Right lobe of liver (tissue), 6 donors: ENCODE results near the gene MTUS2. TPM values are rescaled to one million over a fixed set of nuclear protein-coding genes. Genes with fewer than 3 reads are reported as not detected.

Source experiments
- ATAC-seq, 4 donors: fragments of 200-7000 bp; cut with Tn5 transposase; one replicate each; pipeline ENCODE4 v1.9.1; 2020; ENCODE audit warnings: mild to moderate bottlenecking in 4 of 4, moderate library complexity in 4 of 4
- DNase-seq, 3 donors: peaks; one replicate each; pipeline ENCODE4 v3.0.0-alpha.2; 2020
- H3K27ac ChIP-seq, 3 donors: fragments of 200-600 bp; one replicate each; pipeline ENCODE4 v1.8.0; 2022
- H3K27me3 ChIP-seq, 2 donors: fragments of 200-600 bp; one replicate each; pipeline ENCODE4 v1.8.0; 2022
- H3K36me3 ChIP-seq, 4 donors: fragments of 200-600 bp; sonication (generic) in 1 of 4; one replicate each; pipeline versions ENCODE4 v1.5.1 to v1.8.0; 2017 to 2022; ENCODE audit warnings: control low read depth in 1 of 4
- H3K4me1 ChIP-seq, 4 donors: fragments of 200-600 bp; sonication (generic) in 1 of 4; one replicate each; pipeline versions ENCODE4 v1.5.1 to v1.8.0; 2017 to 2022; ENCODE audit warnings: control low read depth in 1 of 4
- H3K4me3 ChIP-seq, 3 donors: fragments of 200-600 bp; one replicate each; pipeline ENCODE4 v1.8.0; 2022
- H3K9me3 ChIP-seq, 4 donors: fragments of 200-600 bp; sonication (generic) in 1 of 4; one replicate each; pipeline versions ENCODE4 v1.5.1 to v1.8.0; 2017 to 2022; ENCODE audit warnings: control low read depth in 1 of 4
- POLR2A ChIP-seq: fragments of 450-650 bp; IDR thresholded peaks from one replicate; pipeline ENCODE4 v1.6.1; 2017; ENCODE audit warnings: antibody characterized with exemption, mild to moderate bottlenecking
- WGBS: methylation state at CpG from one replicate; pipeline ENCODE4 v1.1.6; 2018; ENCODE audit warnings: low coverage, low lambda C conversion rate; ENCODE audit not compliant: insufficient coverage; ENCODE audit errors: missing lambda C conversion rate; 5-methylcytosine and 5-hydroxymethylcytosine counted together
- intact Hi-C, 2 donors: fragments of 100-400 bp; cut with DNase I; formaldehyde crosslinking; loops; one replicate each; pipeline versions ENCODE4 v1.11.2 to v1.14.1; 2022
- total RNA-seq, 6 experiments: library from RNA; depleted of rRNA in 2 of 6; stranded (reverse); fragments of >200 nt in 2 of 6; fragmentation: NEBNext Ultra II Directional in 3 of 6; extraction: Animal tissue kit (Norgen Biotek cat#: 25700) in 3 of 6; gene quantifications; one replicate each; pipeline versions ENCODE4 v1.1.0 to v1.2.4, GENCODE V29; 2016 to 2023
- TF ChIP-seq, protein P1 (sequence below), 4 donors: fragments of 200-600 bp in 3 of 4; fragments of 450-650 bp in 1 of 4; IDR thresholded peaks; one replicate each; pipeline versions ENCODE4 v1.5.1 to v1.8.0; 2016 to 2022; ENCODE audit warnings: antibody characterized with exemption in 4 of 4, mild to moderate bottlenecking in 2 of 4
- donor health status: DM: no; HTN: yes; CAD: no.
- donor health status: DM: no; HTN: no; CAD: no.
- donor health status: DM: no; HTN: no; CAD: no.
- donor health status: DM: no; HTN: yes; CAD: no.
- donor health status: DM: no; HTN: yes; CAD: no.

MTUS2 gene
- total RNA-seq, 6 experiments from 2014 or later = 0.15 to 2.2 (median 0.98) TPM

DNA sequence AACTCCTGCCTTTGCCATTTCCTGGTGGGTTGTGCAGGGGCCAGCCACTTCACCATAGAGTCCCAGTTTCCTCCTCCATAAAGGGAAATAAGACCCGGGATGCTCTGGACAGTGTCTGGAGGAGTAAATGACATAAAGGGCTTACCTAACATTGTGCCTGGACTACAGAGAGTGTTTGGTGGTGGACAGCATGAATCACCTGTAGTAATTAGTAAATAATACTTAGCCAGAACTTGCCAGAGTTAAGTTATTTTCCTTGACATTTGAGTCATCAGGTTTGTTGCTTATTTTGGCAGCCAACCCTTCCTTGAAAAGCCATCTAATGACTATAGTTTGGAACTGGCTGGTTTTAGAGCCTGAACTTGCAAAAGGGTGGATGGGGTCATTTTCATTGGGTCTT lies 616.2 kb downstream of the MTUS2 start:
- DNase-seq = no peak
- Histone ChIP-seq H3K27me3 (no peaks in the 10 kb centered on the region), H3K36me3 (no peaks in the 10 kb centered on the region), H3K4me3 (no peak overlapping the region), H3K27ac (no peak overlapping the region), H3K4me1 (no peaks in the 10 kb centered on the region), H3K9me3 (no peaks in the 10 kb centered on the region)
- ATAC-seq = no peak
- TF ChIP-seq POLR2A = no peak
- TF ChIP-seq, protein P1, sequence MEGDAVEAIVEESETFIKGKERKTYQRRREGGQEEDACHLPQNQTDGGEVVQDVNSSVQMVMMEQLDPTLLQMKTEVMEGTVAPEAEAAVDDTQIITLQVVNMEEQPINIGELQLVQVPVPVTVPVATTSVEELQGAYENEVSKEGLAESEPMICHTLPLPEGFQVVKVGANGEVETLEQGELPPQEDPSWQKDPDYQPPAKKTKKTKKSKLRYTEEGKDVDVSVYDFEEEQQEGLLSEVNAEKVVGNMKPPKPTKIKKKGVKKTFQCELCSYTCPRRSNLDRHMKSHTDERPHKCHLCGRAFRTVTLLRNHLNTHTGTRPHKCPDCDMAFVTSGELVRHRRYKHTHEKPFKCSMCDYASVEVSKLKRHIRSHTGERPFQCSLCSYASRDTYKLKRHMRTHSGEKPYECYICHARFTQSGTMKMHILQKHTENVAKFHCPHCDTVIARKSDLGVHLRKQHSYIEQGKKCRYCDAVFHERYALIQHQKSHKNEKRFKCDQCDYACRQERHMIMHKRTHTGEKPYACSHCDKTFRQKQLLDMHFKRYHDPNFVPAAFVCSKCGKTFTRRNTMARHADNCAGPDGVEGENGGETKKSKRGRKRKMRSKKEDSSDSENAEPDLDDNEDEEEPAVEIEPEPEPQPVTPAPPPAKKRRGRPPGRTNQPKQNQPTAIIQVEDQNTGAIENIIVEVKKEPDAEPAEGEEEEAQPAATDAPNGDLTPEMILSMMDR (IDR thresholded peaks at IDR 0.05) = no peak
- WGBS = 91% methylated on average over 1 of the region's 1 CpG
- intact Hi-C loops = no loop called here

DNA sequence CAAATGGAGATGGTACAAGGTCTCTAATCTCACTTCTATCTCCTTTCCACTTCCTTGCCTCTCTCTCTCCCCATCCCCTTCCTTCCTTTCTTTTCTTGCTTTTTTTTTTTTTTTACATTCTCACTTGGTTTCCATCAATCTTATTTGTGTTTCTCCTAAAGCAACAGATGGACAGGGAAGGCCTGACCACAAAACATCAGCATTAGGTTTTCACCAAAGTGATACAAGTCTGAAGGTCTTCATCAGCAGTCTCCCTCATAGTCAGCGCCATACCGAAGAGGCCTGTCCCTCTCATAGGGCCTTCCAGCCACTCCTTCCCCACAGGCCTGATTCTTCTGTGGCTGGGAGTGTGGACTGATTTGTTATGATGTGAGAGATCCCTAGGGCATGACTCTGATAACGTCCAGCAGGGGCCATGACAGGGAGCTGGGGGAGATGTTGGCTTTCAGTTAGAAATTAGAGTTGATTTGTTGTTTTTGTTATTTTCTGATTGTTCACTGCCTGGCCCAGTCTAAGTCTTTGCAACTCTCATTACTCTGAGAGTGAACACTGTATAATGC lies 616.7 kb downstream of the MTUS2 start:
- ATAC-seq = no peak
- TF ChIP-seq, protein P1 (IDR thresholded peaks at IDR 0.05) = no peak
- TF ChIP-seq POLR2A = no peak
- Histone ChIP-seq H3K4me1 (no peaks in the 10 kb centered on the region), H3K27me3 (no peaks in the 10 kb centered on the region), H3K4me3 (no peak overlapping the region), H3K27ac (no peak overlapping the region), H3K36me3 (no peaks in the 10 kb centered on the region), H3K9me3 (no peaks in the 10 kb centered on the region)
- DNase-seq = no peak
- intact Hi-C loops = no loop called here
- WGBS = 83% methylated on average over 3 of the region's 3 CpGs

DNA sequence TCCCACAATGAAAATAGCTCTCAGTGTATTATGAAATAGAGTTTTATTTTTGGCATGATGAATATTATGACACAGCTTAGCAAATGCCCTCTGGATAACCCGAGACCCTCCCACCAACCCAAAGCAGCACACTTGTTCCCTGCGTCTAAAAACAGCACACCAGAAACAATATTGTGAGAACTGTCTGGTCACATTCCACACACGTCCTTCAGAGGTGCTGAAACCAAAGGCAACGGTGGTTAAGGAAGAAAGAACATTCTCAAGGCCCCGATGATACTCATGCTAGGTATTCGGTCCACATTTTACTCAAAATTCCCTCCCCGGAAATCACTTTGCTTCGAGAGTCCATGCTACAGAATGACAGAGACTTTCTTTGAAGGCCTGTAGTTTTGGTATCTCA lies 618.6 kb downstream of the MTUS2 start:
- Histone ChIP-seq H3K4me3 (no peak overlapping the region), H3K9me3 (no peaks in the 10 kb centered on the region), H3K4me1 (no peaks in the 10 kb centered on the region), H3K27me3 (no peaks in the 10 kb centered on the region), H3K36me3 (no peaks in the 10 kb centered on the region), H3K27ac (no peak overlapping the region)
- no peak for DNase-seq
- no peak for TF ChIP-seq POLR2A
- TF ChIP-seq, protein P1 (IDR thresholded peaks at IDR 0.05) = no peak
- intact Hi-C loops = no loop called here
- ATAC-seq = no peak
- WGBS = 67% methylated on average over 8 of the region's 8 CpGs

DNA sequence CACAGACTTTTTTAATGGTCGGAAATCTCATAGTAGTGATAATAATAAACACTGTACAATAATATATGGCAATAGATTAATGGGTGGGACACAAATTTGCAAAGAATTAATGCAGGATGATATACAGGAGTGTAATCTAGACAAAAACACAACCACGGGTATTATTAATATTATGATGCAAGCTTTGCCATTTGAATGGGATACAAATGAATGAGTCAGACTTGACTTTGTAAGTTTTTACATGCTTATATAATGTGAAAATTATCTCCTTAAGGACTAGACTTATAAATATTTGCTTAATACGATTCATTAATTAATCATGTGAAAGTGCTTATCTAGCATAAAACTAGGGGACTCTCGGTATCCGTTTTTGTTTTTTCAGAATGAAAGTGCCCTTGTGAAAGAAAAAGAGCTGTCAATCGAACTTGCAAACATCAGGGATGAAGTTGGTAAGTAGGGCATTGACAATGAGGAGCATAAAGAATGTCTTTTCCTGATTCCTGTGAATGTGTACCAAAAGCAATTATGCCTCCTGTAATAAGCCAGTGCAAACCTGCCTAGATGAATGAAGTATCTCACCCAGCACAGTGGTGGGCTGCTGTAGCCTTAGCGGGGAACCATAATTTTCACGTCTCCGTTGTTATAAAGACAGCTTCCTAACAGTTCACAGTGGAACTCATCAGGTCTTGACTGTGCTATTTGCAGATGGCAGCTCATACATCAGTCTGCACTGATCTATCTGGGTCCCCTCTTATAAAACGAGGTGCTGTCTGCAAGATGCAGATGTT lies 619.7 kb downstream of the MTUS2 start:
- Histone ChIP-seq H3K36me3 (no peaks in the 10 kb centered on the region), H3K9me3 (no peaks in the 10 kb centered on the region), H3K4me1 (no peaks in the 10 kb centered on the region), H3K4me3 (no peak overlapping the region), H3K27ac (no peak overlapping the region), H3K27me3 (no peaks in the 10 kb centered on the region)
- intact Hi-C loops = no loop called here
- ATAC-seq (no peak), DNase-seq (no peak)
- TF ChIP-seq POLR2A = no peak
- TF ChIP-seq, protein P1 (IDR thresholded peaks at IDR 0.05) = no peak
- WGBS = 55% methylated on average over 7 of the region's 10 CpGs
